ENCODE measurements around the gene SH3RF3. TPM values are rescaled to one million over a fixed set of nuclear protein-coding genes. Genes with fewer than 3 reads are reported as not detected.

SH3RF3 gene
- total and polyA plus RNA-seq, 2 of the 13 experiments (the other 11 are each of a cell fraction or from before 2014, with no cell fraction given), result 0.04 TPM; not detected in 1

DNA sequence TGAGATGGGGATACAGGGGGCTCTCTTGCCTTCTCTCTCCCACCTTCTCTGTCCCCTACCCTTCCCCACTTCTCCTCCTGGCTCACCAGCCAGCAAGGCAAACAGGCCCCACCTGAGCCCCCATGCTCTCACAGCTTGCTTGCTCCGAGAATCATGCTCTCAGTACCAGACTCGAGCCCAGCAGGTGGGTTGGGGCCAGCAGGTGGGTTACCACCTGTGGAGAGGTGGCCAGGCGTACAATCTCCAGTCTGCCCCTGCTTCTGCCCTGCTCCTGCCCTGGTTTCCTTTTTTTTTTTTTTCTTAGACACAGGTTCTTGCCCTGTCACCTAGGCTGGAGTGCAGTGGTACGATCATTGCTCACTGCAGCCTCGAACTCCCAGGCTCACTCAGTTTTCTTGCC lies 214.5 kb downstream of the SH3RF3 start:
- ATAC-seq (no peak), DNase-seq (ENCODE audit: low spot score) (no peak), FAIRE-seq (no peak)
- Histone ChIP-seq H4K20me1 (ENCODE audit: insufficient read depth, low read length) (no peaks in the 10 kb centered on the region), H3K4me3 (replicated peaks in 1 of 3; ENCODE audit: insufficient read depth in 1 of 3, low read depth in 2 of 3, low read length in 3 of 3) (no peak overlapping the region), H3K36me3 (replicated peaks in 1 of 2; ENCODE audit: control insufficient read depth in 1 of 2, insufficient read depth in 2 of 2, low read length in 2 of 2) (no peaks in the 10 kb centered on the region), H3K9ac (ENCODE audit: insufficient read depth, low read depth, low read length) (no peak overlapping the region), H3K4me2 (ENCODE audit: low read depth, low read length) (no peak overlapping the region), H2AFZ (ENCODE audit: low read length) (no peak overlapping the region), H3K27me3 (ENCODE audit: control insufficient read depth in 1 of 2, insufficient read depth in 2 of 2, low read length in 2 of 2) (peaks cover 0 to 20% of the 10 kb centered on the region in 2 experiments; a peak in 4 of 5 replicates), H3K9me3 (ENCODE audit: low read length) (no peaks in the 10 kb centered on the region), H3K79me2 (ENCODE audit: insufficient read depth, low read length) (no peaks in the 10 kb centered on the region), H3K27ac (ENCODE audit: extremely low read length, insufficient read depth, low read length) (no peak overlapping the region), H3K4me1 (ENCODE audit: insufficient read depth, low read length) (no peaks in the 10 kb centered on the region)
- intact Hi-C loops (cut with micrococcal nuclease; ENCODE audit: unreplicated experiment), result no loop called here
- in situ Hi-C loops (cut with HindIII; ENCODE audit: extremely low pct_ligation_motif_present, low pct_unique_long_range_greater_than_20kb), result no loop called here
- 12% methylated on average over 5 of the region's 5 CpGs for WGBS (ENCODE audit: low lambda C conversion rate)
- ChIA-PET POLR2A (no interaction called here), CTCF (ENCODE audit: low intra/inter-chr PET ratio, low total read pairs) (no interaction called here)
- TF ChIP-seq, protein P1, sequence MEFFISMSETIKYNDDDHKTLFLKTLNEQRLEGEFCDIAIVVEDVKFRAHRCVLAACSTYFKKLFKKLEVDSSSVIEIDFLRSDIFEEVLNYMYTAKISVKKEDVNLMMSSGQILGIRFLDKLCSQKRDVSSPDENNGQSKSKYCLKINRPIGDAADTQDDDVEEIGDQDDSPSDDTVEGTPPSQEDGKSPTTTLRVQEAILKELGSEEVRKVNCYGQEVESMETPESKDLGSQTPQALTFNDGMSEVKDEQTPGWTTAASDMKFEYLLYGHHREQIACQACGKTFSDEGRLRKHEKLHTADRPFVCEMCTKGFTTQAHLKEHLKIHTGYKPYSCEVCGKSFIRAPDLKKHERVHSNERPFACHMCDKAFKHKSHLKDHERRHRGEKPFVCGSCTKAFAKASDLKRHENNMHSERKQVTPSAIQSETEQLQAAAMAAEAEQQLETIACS (CRISPR knock-in tag; IDR thresholded peaks at IDR 0.05), result no peak
- TF ChIP-seq SNAPC2 (CRISPR knock-in tag; IDR thresholded peaks at IDR 0.05) (no peak), RAD51 (IDR thresholded peaks at IDR 0.05; ENCODE audit: borderline replicate concordance) (no peak), ZNF230 (CRISPR knock-in tag; IDR thresholded peaks at IDR 0.05) (no peak), U2AF2 (IDR thresholded peaks at IDR 0.05; ENCODE audit: low read depth, low read length) (no peak), GATA4 (IDR thresholded peaks at IDR 0.05; ENCODE audit: borderline replicate concordance, low read depth) (no peak), RNF2 (conservative IDR thresholded peaks at IDR 0.05; ENCODE audit: low read depth) (no peak), ZNF34 (CRISPR knock-in tag; IDR thresholded peaks at IDR 0.05; ENCODE audit: borderline replicate concordance) (no peak), NFRKB (IDR thresholded peaks at IDR 0.05) (no peak)
- TF ChIP-seq, protein P2, sequence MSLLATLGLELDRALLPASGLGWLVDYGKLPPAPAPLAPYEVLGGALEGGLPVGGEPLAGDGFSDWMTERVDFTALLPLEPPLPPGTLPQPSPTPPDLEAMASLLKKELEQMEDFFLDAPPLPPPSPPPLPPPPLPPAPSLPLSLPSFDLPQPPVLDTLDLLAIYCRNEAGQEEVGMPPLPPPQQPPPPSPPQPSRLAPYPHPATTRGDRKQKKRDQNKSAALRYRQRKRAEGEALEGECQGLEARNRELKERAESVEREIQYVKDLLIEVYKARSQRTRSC (CRISPR knock-in tag; IDR thresholded peaks at IDR 0.05; ENCODE audit: low read depth), result no peak
- TF ChIP-seq, protein P3, sequence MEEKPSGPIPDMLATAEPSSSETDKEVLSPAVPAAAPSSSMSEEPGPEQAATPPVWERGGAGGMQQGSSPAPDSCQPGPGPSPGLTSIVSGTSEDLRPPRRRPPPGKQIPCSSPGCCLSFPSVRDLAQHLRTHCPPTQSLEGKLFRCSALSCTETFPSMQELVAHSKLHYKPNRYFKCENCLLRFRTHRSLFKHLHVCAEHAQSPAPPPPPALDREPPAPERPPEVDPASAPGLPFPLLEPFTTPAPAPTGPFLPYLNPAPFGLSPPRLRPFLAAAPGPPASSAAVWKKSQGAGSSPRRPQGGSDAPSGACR (CRISPR knock-in tag; IDR thresholded peaks at IDR 0.05), result no peak
- TF ChIP-seq, protein P4, sequence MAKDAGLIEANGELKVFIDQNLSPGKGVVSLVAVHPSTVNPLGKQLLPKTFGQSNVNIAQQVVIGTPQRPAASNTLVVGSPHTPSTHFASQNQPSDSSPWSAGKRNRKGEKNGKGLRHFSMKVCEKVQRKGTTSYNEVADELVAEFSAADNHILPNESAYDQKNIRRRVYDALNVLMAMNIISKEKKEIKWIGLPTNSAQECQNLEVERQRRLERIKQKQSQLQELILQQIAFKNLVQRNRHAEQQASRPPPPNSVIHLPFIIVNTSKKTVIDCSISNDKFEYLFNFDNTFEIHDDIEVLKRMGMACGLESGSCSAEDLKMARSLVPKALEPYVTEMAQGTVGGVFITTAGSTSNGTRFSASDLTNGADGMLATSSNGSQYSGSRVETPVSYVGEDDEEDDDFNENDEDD (CRISPR knock-in tag; IDR thresholded peaks at IDR 0.05; ENCODE audit: borderline replicate concordance), result no peak
- TF ChIP-seq, protein P5, sequence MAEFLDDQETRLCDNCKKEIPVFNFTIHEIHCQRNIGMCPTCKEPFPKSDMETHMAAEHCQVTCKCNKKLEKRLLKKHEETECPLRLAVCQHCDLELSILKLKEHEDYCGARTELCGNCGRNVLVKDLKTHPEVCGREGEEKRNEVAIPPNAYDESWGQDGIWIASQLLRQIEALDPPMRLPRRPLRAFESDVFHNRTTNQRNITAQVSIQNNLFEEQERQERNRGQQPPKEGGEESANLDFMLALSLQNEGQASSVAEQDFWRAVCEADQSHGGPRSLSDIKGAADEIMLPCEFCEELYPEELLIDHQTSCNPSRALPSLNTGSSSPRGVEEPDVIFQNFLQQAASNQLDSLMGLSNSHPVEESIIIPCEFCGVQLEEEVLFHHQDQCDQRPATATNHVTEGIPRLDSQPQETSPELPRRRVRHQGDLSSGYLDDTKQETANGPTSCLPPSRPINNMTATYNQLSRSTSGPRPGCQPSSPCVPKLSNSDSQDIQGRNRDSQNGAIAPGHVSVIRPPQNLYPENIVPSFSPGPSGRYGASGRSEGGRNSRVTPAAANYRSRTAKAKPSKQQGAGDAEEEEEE (CRISPR knock-in tag; IDR thresholded peaks at IDR 0.05; ENCODE audit: borderline replicate concordance), result no peak
- BruUV-seq (replicated peaks), result no TSS peak
